HG03432 (cell line): ENCODE measurements around the gene MYEF2.

ENCODE experiments used
- ATAC-seq: cut with Tn5 transposase; IDR thresholded peaks from one replicate; pipeline ENCODE4 v1.9.1; 2021; ENCODE audit warnings: mild to moderate bottlenecking, moderate library complexity; ENCODE audit not compliant: unreplicated experiment

Gene MYEF2

GRCh38 chr15:48090115-48090514 lies 88.0 kb downstream of the MYEF2 start:
- no peak for ATAC-seq

GRCh38 chr15:48089702-48090101 lies 88.4 kb downstream of the MYEF2 start:
- ATAC-seq, result peak; percentile 65

GRCh38 chr15:48087844-48088243 lies 90.3 kb downstream of the MYEF2 start:
- ATAC-seq, result no peak

- ATAC-seq, result no peak
These were observed 91.5 kb downstream of the MYEF2 start for GRCh38 chr15:48086576-48086975.

GRCh38 chr15:48086133-48086532 lies 92.0 kb downstream of the MYEF2 start:
- no peak for ATAC-seq

GRCh38 chr15:48085591-48085930 lies 92.5 kb downstream of the MYEF2 start:
- no peak for ATAC-seq

GRCh38 chr15:48084759-48085590 lies 93.1 kb downstream of the MYEF2 start:
- peak; percentile 59 for ATAC-seq
